ENCODE results near the gene IGFBP7. TPM values are rescaled to one million over a fixed set of nuclear protein-coding genes. Genes with fewer than 3 reads are reported as not detected.

IGFBP7 gene, protein sequence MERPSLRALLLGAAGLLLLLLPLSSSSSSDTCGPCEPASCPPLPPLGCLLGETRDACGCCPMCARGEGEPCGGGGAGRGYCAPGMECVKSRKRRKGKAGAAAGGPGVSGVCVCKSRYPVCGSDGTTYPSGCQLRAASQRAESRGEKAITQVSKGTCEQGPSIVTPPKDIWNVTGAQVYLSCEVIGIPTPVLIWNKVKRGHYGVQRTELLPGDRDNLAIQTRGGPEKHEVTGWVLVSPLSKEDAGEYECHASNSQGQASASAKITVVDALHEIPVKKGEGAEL
- 54.8 and 108 TPM in 2 replicates for total RNA-seq
- 75.3 and 793 TPM in 2 replicates for polyA plus RNA-seq
- 60.8 and 564 TPM in 2 replicates for polyA plus RNA-seq (2012)
- polyA minus RNA-seq (ENCODE audit: low replicate concordance) = 2.7 and 51.2 TPM in 2 replicates

DNA sequence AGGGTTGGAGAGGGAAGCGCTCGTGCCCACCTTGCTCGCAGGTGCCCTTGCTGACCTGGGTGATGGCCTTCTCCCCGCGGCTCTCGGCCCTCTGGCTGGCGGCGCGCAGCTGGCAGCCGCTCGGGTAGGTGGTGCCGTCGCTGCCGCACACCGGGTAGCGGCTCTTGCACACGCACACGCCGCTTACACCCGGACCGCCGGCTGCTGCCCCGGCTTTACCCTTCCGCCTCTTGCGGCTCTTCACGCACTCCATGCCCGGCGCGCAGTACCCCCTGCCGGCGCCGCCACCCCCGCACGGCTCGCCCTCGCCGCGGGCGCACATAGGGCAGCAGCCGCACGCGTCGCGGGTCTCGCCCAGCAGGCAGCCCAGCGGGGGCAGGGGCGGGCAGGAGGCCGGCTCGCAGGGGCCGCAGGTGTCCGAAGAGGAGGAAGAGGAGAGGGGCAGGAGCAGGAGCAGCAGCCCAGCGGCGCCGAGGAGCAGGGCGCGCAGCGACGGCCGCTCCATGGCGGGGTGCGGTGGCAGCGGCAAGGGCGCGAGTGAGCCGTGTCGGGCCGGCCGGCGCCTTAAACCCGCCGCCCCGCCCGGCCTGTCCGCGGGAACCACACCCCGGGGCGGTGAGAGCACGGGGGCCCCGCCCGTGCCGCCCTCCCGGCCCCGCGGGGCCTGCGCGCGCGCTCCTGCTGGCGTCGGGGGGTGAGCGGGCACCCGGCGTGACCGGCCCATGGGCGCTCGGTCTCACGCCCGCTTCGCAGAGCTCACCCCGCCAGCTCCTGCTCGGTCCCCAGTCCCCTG is at the start of gene IGFBP7:
Gene IGFBP7 (minus strand): TSS at position 539 of the 793 bp plus-strand sequence. CDS start 34 bp downstream, at position 505.
- peak within 1 kb of the TSS; percentile 94 for H3K4me2 ChIP-seq (ENCODE audit: extremely low read depth, insufficient read depth, low read length)
- peak in 1 of 2 donors; percentile 55 for DNase-seq (ENCODE audit: low read depth in 2 of 2)
- no peaks in the 10 kb centered on the region for H3K36me3 ChIP-seq (ENCODE audit: control insufficient read depth, insufficient read depth, low read length)
- peak within 1 kb of the TSS; percentile 78 for H3K9ac ChIP-seq (ENCODE audit: insufficient read depth, low read length)
- peak within 1 kb of the TSS; percentile 87 for H3K27ac ChIP-seq (ENCODE audit: insufficient read depth, low read length)
- H3K4me1 ChIP-seq (ENCODE audit: control insufficient read depth, extremely low read depth, insufficient read depth, low read length) = peaks cover 10% of the 10 kb centered on the region
- H3K9me3 ChIP-seq (ENCODE audit: control insufficient read depth, insufficient read depth, low read depth, low read length) = no peaks in the 10 kb centered on the region
- TF ChIP-seq, protein P1, sequence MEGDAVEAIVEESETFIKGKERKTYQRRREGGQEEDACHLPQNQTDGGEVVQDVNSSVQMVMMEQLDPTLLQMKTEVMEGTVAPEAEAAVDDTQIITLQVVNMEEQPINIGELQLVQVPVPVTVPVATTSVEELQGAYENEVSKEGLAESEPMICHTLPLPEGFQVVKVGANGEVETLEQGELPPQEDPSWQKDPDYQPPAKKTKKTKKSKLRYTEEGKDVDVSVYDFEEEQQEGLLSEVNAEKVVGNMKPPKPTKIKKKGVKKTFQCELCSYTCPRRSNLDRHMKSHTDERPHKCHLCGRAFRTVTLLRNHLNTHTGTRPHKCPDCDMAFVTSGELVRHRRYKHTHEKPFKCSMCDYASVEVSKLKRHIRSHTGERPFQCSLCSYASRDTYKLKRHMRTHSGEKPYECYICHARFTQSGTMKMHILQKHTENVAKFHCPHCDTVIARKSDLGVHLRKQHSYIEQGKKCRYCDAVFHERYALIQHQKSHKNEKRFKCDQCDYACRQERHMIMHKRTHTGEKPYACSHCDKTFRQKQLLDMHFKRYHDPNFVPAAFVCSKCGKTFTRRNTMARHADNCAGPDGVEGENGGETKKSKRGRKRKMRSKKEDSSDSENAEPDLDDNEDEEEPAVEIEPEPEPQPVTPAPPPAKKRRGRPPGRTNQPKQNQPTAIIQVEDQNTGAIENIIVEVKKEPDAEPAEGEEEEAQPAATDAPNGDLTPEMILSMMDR (conservative IDR thresholded peaks at IDR 0.05 in 1 of 2, IDR thresholded peaks at IDR 0.05 in 1 of 2; ENCODE audit: low read depth in 1 of 2, low read length in 2 of 2) = no peak
- TF ChIP-seq EZH2 (IDR thresholded peaks at IDR 0.05; ENCODE audit: low read length, missing control alignments) = no peak
- no peaks in the 10 kb centered on the region for H4K20me1 ChIP-seq (ENCODE audit: control insufficient read depth, extremely low read depth, insufficient read depth, low read length)
- peak within 1 kb of the TSS; percentile 58 to 64 (median 60) for H3K4me3 ChIP-seq (replicated peaks in 1 of 4; ENCODE audit: control extremely low read depth in 1 of 4, insufficient read depth in 1 of 4, low read depth in 3 of 4, low read length in 4 of 4)
- peak within 1 kb of the TSS; percentile 88 for H2AFZ ChIP-seq (ENCODE audit: low read length)
- H3K27me3 ChIP-seq (ENCODE audit: control insufficient read depth, insufficient read depth, low read length) = no peaks in the 10 kb centered on the region
- H3K79me2 ChIP-seq (ENCODE audit: control insufficient read depth, insufficient read depth, low read length) = peaks cover 38% of the 10 kb centered on the region

DNA sequence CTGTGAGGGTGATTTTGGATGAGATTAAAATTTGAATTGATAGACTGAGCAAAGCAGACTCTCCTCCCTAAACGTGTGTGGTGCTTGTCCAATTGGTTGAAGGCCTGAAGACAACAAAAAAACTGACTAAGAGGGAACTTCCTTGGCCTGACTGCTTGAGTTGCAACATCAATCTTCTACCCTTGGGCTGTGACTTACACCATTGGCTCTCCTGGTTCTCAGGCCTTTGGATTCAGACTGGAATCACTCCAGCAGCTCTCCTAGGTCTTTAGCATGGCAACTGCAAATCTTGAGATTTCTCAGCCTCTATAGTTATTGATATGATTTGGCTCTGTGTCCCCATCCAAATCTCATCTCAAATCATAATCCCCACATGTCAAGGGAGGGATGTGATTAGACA is 49.7 kb upstream of the IGFBP7 start:
- DNase-seq (ENCODE audit: low read depth in 2 of 2) = peak in 1 of 2 donors; percentile 37

More for the DNA sequence above, 49.7 kb upstream of the IGFBP7 start:
- Histone ChIP-seq H3K36me3 (ENCODE audit: control insufficient read depth, insufficient read depth, low read length) (no peaks in the 10 kb centered on the region), H3K9ac (ENCODE audit: insufficient read depth, low read length) (no peak overlapping the region), H3K4me3 (replicated peaks in 1 of 4; ENCODE audit: control extremely low read depth in 1 of 4, insufficient read depth in 1 of 4, low read depth in 3 of 4, low read length in 4 of 4) (no peak overlapping the region), H3K9me3 (ENCODE audit: control insufficient read depth, insufficient read depth, low read depth, low read length) (no peaks in the 10 kb centered on the region), H2AFZ (ENCODE audit: low read length) (no peak overlapping the region), H3K4me1 (ENCODE audit: control insufficient read depth, extremely low read depth, insufficient read depth, low read length) (peaks cover 2% of the 10 kb centered on the region), H3K27me3 (ENCODE audit: control insufficient read depth, insufficient read depth, low read length) (no peaks in the 10 kb centered on the region), H3K4me2 (ENCODE audit: extremely low read depth, insufficient read depth, low read length) (no peak overlapping the region), H3K27ac (ENCODE audit: insufficient read depth, low read length) (no peak overlapping the region), H4K20me1 (ENCODE audit: control insufficient read depth, extremely low read depth, insufficient read depth, low read length) (no peaks in the 10 kb centered on the region), H3K79me2 (ENCODE audit: control insufficient read depth, insufficient read depth, low read length) (no peaks in the 10 kb centered on the region)
- TF ChIP-seq, protein P1 (conservative IDR thresholded peaks at IDR 0.05 in 1 of 2, IDR thresholded peaks at IDR 0.05 in 1 of 2; ENCODE audit: low read depth in 1 of 2, low read length in 2 of 2) = no peak
- no peak for TF ChIP-seq EZH2 (IDR thresholded peaks at IDR 0.05; ENCODE audit: low read length, missing control alignments)
